Calu3 (cell line): ENCODE results near the gene USP12. TPM values are rescaled to one million over a fixed set of nuclear protein-coding genes. Genes with fewer than 3 reads are reported as not detected.

Experiments used
- BruUV-seq: library from RNA; stranded (reverse); fragments of 400-500 nt; replicated peaks from 2 replicates; lab custom pipeline; 2021; lab: Mats Ljungman, UMichigan
- CTCF ChIA-PET: fragments of 300-600 bp; sonication (Branson Sonifier 250); formaldehyde crosslinking; loops from one replicate; lab custom pipeline; 2022; ENCODE audit warnings: antibody characterized with exemption; lab: Charles Lee
- DNase-seq: peaks from one replicate; pipeline ENCODE4 v3.0.0; 2022
- H3K27ac Mint-ChIP-seq: one replicate; pipeline ENCODE4 v1.8.0; 2022; ENCODE audit warnings: mixed read lengths; ENCODE audit not compliant: unreplicated experiment
- H3K27me3 Mint-ChIP-seq: one replicate; pipeline ENCODE4 v1.8.0; 2022; ENCODE audit warnings: mixed read lengths; ENCODE audit not compliant: unreplicated experiment
- H3K36me3 Mint-ChIP-seq: one replicate; pipeline ENCODE4 v1.8.0; 2022; ENCODE audit warnings: mild to moderate bottlenecking, moderate library complexity, mixed read lengths; ENCODE audit not compliant: insufficient read depth, unreplicated experiment
- H3K4me1 Mint-ChIP-seq: one replicate; pipeline ENCODE4 v1.8.0; 2022; ENCODE audit warnings: mild to moderate bottlenecking, low read depth, mixed read lengths; ENCODE audit not compliant: unreplicated experiment
- H3K4me3 Mint-ChIP-seq: one replicate; pipeline ENCODE4 v1.8.0; 2022; ENCODE audit warnings: mild to moderate bottlenecking, low read depth, moderate library complexity, mixed read lengths; ENCODE audit not compliant: unreplicated experiment
- H3K9me3 Mint-ChIP-seq: one replicate; pipeline ENCODE4 v1.8.0; 2022; ENCODE audit warnings: low read depth, mixed read lengths; ENCODE audit not compliant: unreplicated experiment
- CTCF ChIP-seq: fragments of 200-600 bp; IDR thresholded peaks from one replicate; pipeline ENCODE4 v1.8.0; 2022; ENCODE audit warnings: antibody characterized with exemption; ENCODE audit not compliant: unreplicated experiment
- intact Hi-C: fragments of 100-400 bp; cut with micrococcal nuclease; formaldehyde crosslinking; loops from one replicate; pipeline ENCODE4 v1.10.0; 2022; ENCODE audit not compliant: unreplicated experiment
- total RNA-seq: library from RNA; stranded (reverse); gene quantifications from 2 replicates; pipeline ENCODE4 v1.2.3, GENCODE V29; 2022

The USP12 gene
- total RNA-seq, 1 experiment from 2014 or later: 20.6 TPM

- no TSS peak for BruUV-seq
- H3K27me3 Mint-ChIP-seq: no peaks in the 10 kb centered on the region
- no peaks in the 10 kb centered on the region for H3K4me1 Mint-ChIP-seq
- H3K9me3 Mint-ChIP-seq: peaks cover 6% of the 10 kb centered on the region
- no peak for TF ChIP-seq CTCF
- intact Hi-C loops: no loop called here
- no peak overlapping the region for H3K27ac Mint-ChIP-seq
- H3K4me3 Mint-ChIP-seq: no peak overlapping the region
- H3K36me3 Mint-ChIP-seq: no peaks in the 10 kb centered on the region
- DNase-seq: no peak
- CTCF ChIA-PET: no interaction called here
Measured at GRCh38 chr13:27118428-27119054, 53.1 kb downstream of the USP12 start.

GRCh38 chr13:27117952-27118351 lies 53.7 kb downstream of the USP12 start:
- Mint-ChIP-seq H3K36me3 (no peaks in the 10 kb centered on the region), H3K4me1 (no peaks in the 10 kb centered on the region), H3K9me3 (peaks cover 2% of the 10 kb centered on the region), H3K4me3 (no peak overlapping the region), H3K27ac (no peak overlapping the region), H3K27me3 (no peaks in the 10 kb centered on the region)
- intact Hi-C loops: no loop called here
- TF ChIP-seq CTCF: no peak
- DNase-seq: no peak
- CTCF ChIA-PET: no interaction called here
- no TSS peak for BruUV-seq

GRCh38 chr13:27117158-27117557 lies 54.5 kb downstream of the USP12 start:
- Mint-ChIP-seq H3K4me3 (no peak overlapping the region), H3K27me3 (no peaks in the 10 kb centered on the region), H3K36me3 (no peaks in the 10 kb centered on the region), H3K4me1 (no peaks in the 10 kb centered on the region), H3K9me3 (peaks cover 2% of the 10 kb centered on the region), H3K27ac (no peak overlapping the region)
- BruUV-seq: no TSS peak
- intact Hi-C loops: no loop called here
- no peak for DNase-seq
- CTCF ChIA-PET: no interaction called here
- no peak for TF ChIP-seq CTCF

GRCh38 chr13:27113436-27113835 lies 58.2 kb downstream of the USP12 start:
- CTCF ChIA-PET: no interaction called here
- Mint-ChIP-seq H3K4me3 (no peak overlapping the region), H3K27me3 (no peaks in the 10 kb centered on the region), H3K4me1 (no peaks in the 10 kb centered on the region), H3K27ac (no peak overlapping the region), H3K36me3 (no peaks in the 10 kb centered on the region), H3K9me3 (no peaks in the 10 kb centered on the region)
- TF ChIP-seq CTCF: no peak
- no TSS peak for BruUV-seq
- no peak for DNase-seq
- intact Hi-C loops: no loop called here
